ENCODE measurements around the gene ARHGEF28.

- TF ChIP-seq, protein P1, sequence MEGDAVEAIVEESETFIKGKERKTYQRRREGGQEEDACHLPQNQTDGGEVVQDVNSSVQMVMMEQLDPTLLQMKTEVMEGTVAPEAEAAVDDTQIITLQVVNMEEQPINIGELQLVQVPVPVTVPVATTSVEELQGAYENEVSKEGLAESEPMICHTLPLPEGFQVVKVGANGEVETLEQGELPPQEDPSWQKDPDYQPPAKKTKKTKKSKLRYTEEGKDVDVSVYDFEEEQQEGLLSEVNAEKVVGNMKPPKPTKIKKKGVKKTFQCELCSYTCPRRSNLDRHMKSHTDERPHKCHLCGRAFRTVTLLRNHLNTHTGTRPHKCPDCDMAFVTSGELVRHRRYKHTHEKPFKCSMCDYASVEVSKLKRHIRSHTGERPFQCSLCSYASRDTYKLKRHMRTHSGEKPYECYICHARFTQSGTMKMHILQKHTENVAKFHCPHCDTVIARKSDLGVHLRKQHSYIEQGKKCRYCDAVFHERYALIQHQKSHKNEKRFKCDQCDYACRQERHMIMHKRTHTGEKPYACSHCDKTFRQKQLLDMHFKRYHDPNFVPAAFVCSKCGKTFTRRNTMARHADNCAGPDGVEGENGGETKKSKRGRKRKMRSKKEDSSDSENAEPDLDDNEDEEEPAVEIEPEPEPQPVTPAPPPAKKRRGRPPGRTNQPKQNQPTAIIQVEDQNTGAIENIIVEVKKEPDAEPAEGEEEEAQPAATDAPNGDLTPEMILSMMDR (IDR thresholded peaks at IDR 0.05; ENCODE audit: low read length), result no peak
- TF ChIP-seq EZH2phosphoT487 (IDR thresholded peaks at IDR 0.05; ENCODE audit: low read length), result no peak
Observed at GRCh38 chr5:73908846-73909245, 282.9 kb downstream of the ARHGEF28 start.
